Measurements from ENCODE around the gene FBXW12. TPM values are rescaled to one million over a fixed set of nuclear protein-coding genes. Genes with fewer than 3 reads are reported as not detected.
A peak's percentile ranks its signal among the peaks of the same experiment; 100 is the strongest.

FBXW12 gene
- total RNA-seq, 1 experiment from 2014 or later, result not detected

GRCh38 chr3:48440590-48440958 lies 68.6 kb downstream of the FBXW12 start (continued):
- TF ChIP-seq RAD21 (IDR thresholded peaks at IDR 0.05; ENCODE audit: low read depth), result no peak

GRCh38 chr3:48441940-48442339 lies 69.9 kb downstream of the FBXW12 start:
- intact Hi-C loops (cut with micrococcal nuclease), result no loop called here
- TF ChIP-seq EGR1 (IDR thresholded peaks at IDR 0.05; ENCODE audit: low read depth) (no peak), MAX (IDR thresholded peaks at IDR 0.05) (no peak), YY1 (IDR thresholded peaks at IDR 0.05; ENCODE audit: extremely low read depth, insufficient replicate concordance, low read depth, low read length) (no peak), POLR2A (IDR thresholded peaks at IDR 0.05; ENCODE audit: borderline replicate concordance, extremely low read depth, insufficient read depth, insufficient read length) (no peak), TCF7L2 (IDR thresholded peaks at IDR 0.05; ENCODE audit: borderline replicate concordance, extremely low read depth, insufficient read depth, insufficient read length) (no peak), ATF3 (IDR thresholded peaks at IDR 0.05) (no peak), SP1 (IDR thresholded peaks at IDR 0.05; ENCODE audit: low read depth) (no peak), REST (IDR thresholded peaks at IDR 0.05; ENCODE audit: low read depth) (no peak), SRF (IDR thresholded peaks at IDR 0.05; ENCODE audit: low read depth) (no peak), ZBTB33 (IDR thresholded peaks at IDR 0.05; ENCODE audit: extremely low read depth, insufficient replicate concordance, low read length) (no peak), FOSL1 (IDR thresholded peaks at IDR 0.05; ENCODE audit: low read depth) (no peak), CEBPB (IDR thresholded peaks at IDR 0.05; ENCODE audit: low read depth) (no peak), RAD21 (IDR thresholded peaks at IDR 0.05; ENCODE audit: low read depth) (no peak), CBX3 (IDR thresholded peaks at IDR 0.05; ENCODE audit: low read depth) (no peak), EZH2 (IDR thresholded peaks at IDR 0.05) (no peak), POLR2AphosphoS5 (IDR thresholded peaks at IDR 0.05; ENCODE audit: low read depth, low read length) (no peak), ELF1 (IDR thresholded peaks at IDR 0.05; ENCODE audit: borderline replicate concordance, low read depth) (no peak), JUND (IDR thresholded peaks at IDR 0.05) (no peak), ZFX (IDR thresholded peaks at IDR 0.05) (no peak), EZH2phosphoT487 (IDR thresholded peaks at IDR 0.05; ENCODE audit: borderline replicate concordance) (no peak)
- DNase-seq (ENCODE audit: low read depth, low spot score), result no peak
- ATAC-seq, result no peak
- BruUV-seq (replicated peaks), result no TSS peak
- peaks cover 15 to 31% of the 10 kb centered on the region in 2 experiments for H3K4me1 ChIP-seq (ENCODE audit: control insufficient read depth in 1 of 2, insufficient read depth in 2 of 2, low read length in 2 of 2)
- peak overlapping the region; percentile 71; the same call in 1 of the 2 replicates for H3K27ac ChIP-seq (ENCODE audit: low read depth, low read length)
- ChIA-PET POLR2A (interaction anchor here (0.7 kb wide), 1 partner anchor 42 kb away, joined by 4 read pairs; no protein-coding TSS in a partner anchor), RAD21 (ENCODE audit: low non-redundant PET in 1 of 2, low total read pairs in 2 of 2, uncharacterized antibody in 2 of 2, unreplicated experiment in 2 of 2) (interaction anchor here in 1 of 2 experiments (0.7 kb wide), 1 partner anchor 8 kb away, joined by 3 read pairs; no protein-coding TSS in a partner anchor), CTCF (no interaction called here)
- peak overlapping the region; percentile 98 to 100 for H3K4me3 ChIP-seq (replicated peaks in 1 of 2; ENCODE audit: low read depth in 1 of 2, low read length in 2 of 2)
- peak overlapping the region; percentile 75 for H3K4me2 ChIP-seq (ENCODE audit: low read length)
- peak overlapping the region; percentile 97 for H3K9ac ChIP-seq (ENCODE audit: low read length)
- H3K27me3 ChIP-seq (ENCODE audit: insufficient read depth, low read length), result no peaks in the 10 kb centered on the region
- no peak overlapping the region for H2AFZ ChIP-seq (ENCODE audit: low read depth, low read length, poor library complexity, severe bottlenecking)
- peaks cover 56% of the 10 kb centered on the region for H3K79me2 ChIP-seq (ENCODE audit: insufficient read depth, low read length)
- H3K36me3 ChIP-seq (ENCODE audit: control insufficient read depth in 1 of 2, insufficient read depth in 2 of 2, low read length in 2 of 2), result peaks cover 16 to 21% of the 10 kb centered on the region in 2 experiments; a peak in 3 of 4 replicates
- H4K20me1 ChIP-seq (ENCODE audit: insufficient read depth), result no peaks in the 10 kb centered on the region
- H3K9me3 ChIP-seq (ENCODE audit: control insufficient read depth in 1 of 2, insufficient read depth in 1 of 2, low read depth in 1 of 2, low read length in 2 of 2), result no peaks in the 10 kb centered on the region
- no peaks in the 10 kb centered on the region for H3K9me2 ChIP-seq (ENCODE audit: insufficient read depth)

Measured in HCT116 (cell line).